SH-SY5Y (cell line): Measurements from ENCODE around the gene PSMB9.

Experiments used
- GATA2 ChIP-seq: IDR thresholded peaks from 2 replicates; pipeline ENCODE4 v1.6.1; 2011; ENCODE audit warnings: mild to moderate bottlenecking, low read depth, low read length
- GATA3 ChIP-seq: IDR thresholded peaks from 2 replicates; pipeline ENCODE4 v1.6.1; 2011; ENCODE audit warnings: low read depth, mild to moderate bottlenecking, low read length, moderate library complexity

DNA sequence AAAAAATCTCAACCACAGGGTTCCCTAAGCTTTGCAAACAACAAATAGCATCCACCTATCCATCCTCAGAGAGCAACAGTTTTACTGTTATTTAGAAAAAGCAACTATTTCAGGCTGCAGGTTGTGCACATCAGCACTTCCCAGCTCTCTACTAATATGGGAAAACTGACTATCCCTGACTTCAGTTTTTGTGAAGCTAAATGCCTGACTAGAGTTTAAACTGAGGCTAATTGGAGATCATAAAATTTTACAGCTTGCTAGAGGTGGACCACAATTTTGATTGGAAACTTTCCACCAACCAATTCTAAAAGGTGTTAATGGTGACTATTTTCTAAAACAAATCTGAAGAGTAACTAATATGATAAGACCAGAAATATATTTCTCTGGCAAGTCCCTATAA is 50.0 kb downstream of the PSMB9 start:
- TF ChIP-seq GATA2 (no peak), GATA3 (no peak)
